Activated CD4-positive, alpha-beta T cell treated with anti-CD3 and anti-CD28 coated beads, Interleukin-2, Interleukin-4, amounts not matched to agents 100 ng/mL and 50 ng/mL, durations not matched to agents 16 hours and 8 hours (primary cell): Measurements from ENCODE around the gene SON.
"Not testable (repeated sequence)": the region's sequence is repeated elsewhere in the genome, so short reads cannot be mapped to it uniquely, and the experiment has no call there.

Source experiments
- DNase-seq: peaks from one replicate; pipeline ENCODE4 v3.0.0-alpha.2; 2020; ENCODE audit warnings: low spot score

SON gene

GRCh38 chr21:33578214-33578613, 35.4 kb downstream of the SON start:
- DNase-seq: no peak

- DNase-seq: peak; percentile 17
These were observed 36.2 kb downstream of the SON start for GRCh38 chr21:33578959-33579542.

GRCh38 chr21:33584455-33584854, 41.6 kb downstream of the SON start:
- DNase-seq: no peak

GRCh38 chr21:33586927-33587326, 44.1 kb downstream of the SON start:
- no peak for DNase-seq

GRCh38 chr21:33587792-33588484, 45.1 kb downstream of the SON start:
- DNase-seq: peak; percentile 25

- DNase-seq: peak; percentile 87
These were observed 45.9 kb downstream of the SON start, which contains the start of gene DONSON for GRCh38 chr21:33588485-33589335. TSS of gene DONSON (minus strand) at chr21:33588684. CDS start at chr21:33588641, 43 bp downstream.

- DNase-seq: no peak
These were observed 55.2 kb downstream of the SON start for GRCh38 chr21:33598051-33598450.

- no peak for DNase-seq
These were observed 65.7 kb downstream of the SON start for GRCh38 chr21:33608559-33608958.

GRCh38 chr21:33611006-33611744, 68.3 kb downstream of the SON start:
- no peak for DNase-seq

- not testable (repeated sequence) for DNase-seq
These were observed 74.7 kb downstream of the SON start for GRCh38 chr21:33617565-33617964.

- DNase-seq: no peak
These were observed 75.6 kb downstream of the SON start for GRCh38 chr21:33618407-33618806.

- DNase-seq: no peak
These were observed 76.9 kb downstream of the SON start for GRCh38 chr21:33619726-33620125.

- no peak for DNase-seq
These were observed 79.4 kb downstream of the SON start for GRCh38 chr21:33622253-33622652.

GRCh38 chr21:33626151-33626550, 83.3 kb downstream of the SON start:
- not testable (repeated sequence) for DNase-seq
